Tongue (tissue), 3 donors: Measurements from ENCODE around the gene MED31. TPM values are rescaled to one million over a fixed set of nuclear protein-coding genes. Genes with fewer than 3 reads are reported as not detected.
"Not testable (repeated sequence)": the region's sequence is repeated elsewhere in the genome, so short reads cannot be mapped to it uniquely, and the experiment has no call there.

Source experiments
- DNase-seq: peaks from one replicate; pipeline ENCODE4 v3.0.0-alpha.2; 2015
- small RNA-seq: library from RNA; depleted of rRNA; stranded (forward); fragments of <200 nt; gene quantifications from one replicate; pipeline ENCODE3, GENCODE V24; 2014; ENCODE audit warnings: low replicate concordance
- total RNA-seq: library from RNA; depleted of rRNA; stranded (reverse); fragments of >200 nt; gene quantifications from one replicate; pipeline ENCODE4 v1.2.3, GENCODE V29; 2014

MED31 gene
- total RNA-seq, 1 donor from 2014 or later: 8.7 TPM

- DNase-seq: no peak
Measured at GRCh38 chr17:6626616-6627015, 24.8 kb downstream of the MED31 start.

DNA sequence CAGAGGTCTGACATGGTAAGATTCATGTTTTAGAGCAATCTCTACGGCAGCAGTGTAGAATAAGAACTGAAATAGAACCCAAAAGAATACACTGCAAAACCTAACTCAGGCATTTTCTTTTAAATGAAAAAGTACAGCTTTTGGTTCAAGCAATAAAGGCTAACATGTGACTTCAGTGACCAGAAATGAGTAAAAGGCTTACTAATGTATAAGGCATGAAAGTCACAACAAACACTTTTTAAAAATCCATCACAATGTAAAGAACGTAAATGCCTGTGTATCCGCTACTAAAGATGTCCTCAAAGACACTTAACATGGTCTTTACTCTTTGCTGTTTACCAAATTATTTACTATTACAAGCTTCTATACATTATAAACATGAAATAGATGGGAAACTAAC is 27.5 kb downstream of the MED31 start:
- no peak for DNase-seq

DNA sequence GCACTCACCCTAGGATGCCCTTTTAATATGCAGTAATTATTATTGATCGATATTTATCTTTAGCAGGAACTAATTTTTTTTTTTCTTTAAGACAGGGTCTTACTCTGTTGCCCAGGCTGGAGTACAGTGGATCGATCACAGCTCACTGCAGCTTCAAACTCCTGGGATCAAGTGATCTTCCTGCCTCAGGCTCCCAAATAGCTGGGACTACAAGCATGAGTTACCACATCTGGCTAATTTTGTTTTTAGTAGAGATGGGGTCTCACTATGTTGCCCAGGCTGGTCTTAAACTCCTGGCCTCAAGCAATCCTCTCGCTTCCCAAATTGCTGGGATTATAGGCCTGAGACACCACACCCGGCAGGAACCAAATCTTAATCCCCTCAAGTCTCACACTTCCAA is 40.2 kb downstream of the MED31 start:
- no peak for DNase-seq

DNA sequence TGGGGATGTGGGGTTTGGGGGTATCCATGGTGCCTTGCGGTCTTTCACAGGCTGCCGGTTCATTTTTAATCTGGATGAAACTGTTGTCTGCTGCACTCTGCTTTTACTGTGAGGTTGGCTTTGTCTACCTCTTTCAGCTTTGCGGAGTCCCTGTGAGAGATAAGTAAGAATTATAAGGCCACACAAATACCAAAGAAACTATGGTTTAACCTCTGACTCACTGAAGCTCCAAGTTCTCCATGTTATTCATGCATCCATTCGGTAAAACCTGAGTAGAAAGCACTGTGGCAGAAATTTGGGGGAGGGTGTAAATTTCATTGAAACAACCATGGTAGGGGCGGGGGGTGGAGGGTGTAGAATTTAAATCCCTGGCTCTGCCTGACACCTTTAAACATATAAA is 41.4 kb downstream of the MED31 start:
- no peak for DNase-seq

DNA sequence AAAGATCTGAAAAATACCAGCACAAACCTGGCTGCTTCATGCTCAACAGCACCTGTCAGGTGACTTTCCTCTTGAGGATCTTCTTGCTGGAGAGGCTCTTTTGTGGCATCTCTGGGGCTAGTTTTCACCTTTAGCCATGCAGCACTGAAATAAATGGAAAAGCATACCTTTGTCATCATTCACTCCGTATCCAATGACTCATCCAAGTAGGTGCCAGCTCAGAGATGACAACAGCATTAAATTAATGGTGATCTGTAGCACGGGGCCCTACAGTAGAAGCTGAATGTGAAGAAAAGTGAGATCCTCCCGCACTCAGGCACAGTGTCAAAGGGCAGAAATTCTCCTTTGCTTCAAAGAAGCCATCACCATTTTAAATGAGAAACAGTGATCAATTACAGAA is 43.1 kb downstream of the MED31 start:
- DNase-seq: no peak

- no peak for DNase-seq
Measured at GRCh38 chr17:6605142-6605541, 46.3 kb downstream of the MED31 start.

- DNase-seq: peak; percentile 67
Measured at GRCh38 chr17:6603744-6604325, 47.6 kb downstream of the MED31 start.

- DNase-seq: no peak
Measured at GRCh38 chr17:6602141-6602540, 49.3 kb downstream of the MED31 start.

- peak; percentile 20 for DNase-seq
Measured at GRCh38 chr17:6599364-6599763, 52.0 kb downstream of the MED31 start.

DNA sequence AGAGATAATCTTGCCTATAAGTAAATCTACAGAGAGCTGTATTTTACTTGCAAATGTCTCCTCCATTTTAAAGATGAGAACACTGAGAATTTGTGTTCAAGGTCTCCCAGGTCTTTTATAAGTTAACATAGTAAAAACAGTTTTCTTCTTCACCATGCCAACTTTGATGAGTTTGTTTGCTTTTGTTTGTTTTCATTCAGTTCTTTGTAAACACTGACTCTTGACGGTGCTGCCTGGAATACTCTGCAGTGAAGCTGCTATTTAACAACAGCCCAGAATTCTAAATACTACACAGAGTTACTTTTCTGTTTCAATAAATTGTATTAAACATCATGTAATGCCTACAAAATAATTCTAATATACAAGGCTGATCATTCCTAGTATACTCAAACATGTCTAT is 53.7 kb downstream of the MED31 start:
- no peak for DNase-seq

GRCh38 chr17:6596941-6597340 is 54.5 kb downstream of the MED31 start:
- peak; percentile 3 for DNase-seq

- peak; percentile 5 for DNase-seq
Measured at GRCh38 chr17:6596511-6596910, 54.9 kb downstream of the MED31 start.

- DNase-seq: peak; percentile 54
Measured at GRCh38 chr17:6596081-6596480, 55.3 kb downstream of the MED31 start.

DNA sequence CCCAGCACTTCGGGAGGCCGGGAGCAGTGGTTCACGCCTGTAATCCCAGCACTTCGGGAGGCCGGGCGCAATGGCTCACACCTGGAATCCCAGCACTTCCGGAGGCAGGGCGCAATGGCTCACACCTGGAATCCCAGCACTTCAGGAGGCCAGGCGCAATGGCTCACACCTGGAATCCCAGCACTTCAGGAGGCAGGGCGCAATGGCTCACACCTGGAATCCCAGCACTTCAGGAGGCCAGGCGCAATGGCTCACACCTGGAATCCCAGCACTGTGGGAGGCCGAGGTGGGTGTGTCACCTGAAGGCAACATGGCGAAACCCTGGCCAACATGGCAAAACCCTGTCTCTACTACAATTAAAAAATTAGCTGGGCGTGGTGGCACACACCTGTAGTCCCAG is 58.0 kb downstream of the MED31 start:
- DNase-seq: not testable (repeated sequence)

Small RNA genes lying within 50 kb of the gene (small RNA-seq; reads per million reads assigned to genes)
- gene MIR4520-1 (not detected), gene RNA5SP435 (not detected)

Other genes with a start within 250 kb of the MED31 start
- 0.31 TPM for gene AIPL1, start 216.5 kb downstream of the MED31 start, total RNA-seq
- 12.3 TPM for gene PIMREG, start 207.2 kb downstream of the MED31 start, total RNA-seq
- gene PITPNM3, start 95.0 kb downstream of the MED31 start, total RNA-seq: 7.2 TPM
- 16.8 TPM for gene KIAA0753, start 10.9 kb downstream of the MED31 start, total RNA-seq
- gene TXNDC17, start 10.5 kb downstream of the MED31 start, total RNA-seq: 36.6 TPM
- 0.72 TPM for gene C17orf100, start 157 bp upstream of the MED31 start, total RNA-seq
- gene SLC13A5, start 61.8 kb upstream of the MED31 start, total RNA-seq: not detected
- 19.7 TPM for gene XAF1, start 104.4 kb upstream of the MED31 start, total RNA-seq
- gene FBXO39, start 124.6 kb upstream of the MED31 start, total RNA-seq: not detected
- not detected for gene TEKT1, start 180.1 kb upstream of the MED31 start, total RNA-seq